ELR (cell line): ENCODE results near the gene COMMD1.

Source experiments
- DNase-seq: peaks from one replicate; pipeline ENCODE4 v3.0.0-alpha.2; 2015; ENCODE audit warnings: low read depth

COMMD1 gene

GRCh38 chr2:62181843-62182242 is 276.4 kb downstream of the COMMD1 start:
- DNase-seq = no peak

GRCh38 chr2:62184512-62185230 is 279.2 kb downstream of the COMMD1 start:
- no peak for DNase-seq
